Adrenal gland (tissue), 12 donors: ENCODE measurements around the gene PDXDC1. TPM values are rescaled to one million over a fixed set of nuclear protein-coding genes. Genes with fewer than 3 reads are reported as not detected.

Experiments used
- microRNA counts, 2 donors: library from miRNA; unstranded; fragments of <30 nt; microRNA quantifications; one replicate each; lab custom pipeline; 2016
- microRNA-seq, 3 donors: library from miRNA; unstranded; fragments of <30 nt; microRNA quantifications; one replicate each; pipeline ENCODE4, GENCODE V29; 2017 to 2020
- polyA plus RNA-seq, 3 donors: library from polyadenylated mRNA; stranded (reverse); fragments of 200-250 nt in 2 of 3; fragments of 350-450 nt in 1 of 3; fragmentation: Illumina TruSeq in 1 of 3; extraction: RNeasy Lipid Tissue Mini Kit (QIAGEN cat#74804) in 1 of 3; gene quantifications; one replicate each; pipeline ENCODE4 v1.2.3, GENCODE V29; 2013 to 2014
- small RNA-seq, 2 donors: library from RNA; depleted of rRNA; stranded (forward); fragments of <200 nt; gene quantifications; one replicate each; pipeline ENCODE3, GENCODE V24; 2016
- total RNA-seq, 9 donors: library from RNA; depleted of rRNA in 4 of 9; stranded (reverse); fragments of >200 nt in 4 of 9; fragments of 120-200 nt in 1 of 9; fragmentation: NEBNext Ultra II Directional in 1 of 9; extraction: Animal tissue kit (Norgen Biotek cat#: 25700) in 1 of 9; gene quantifications; one replicate each; pipeline versions ENCODE4 v1.1.0 to v1.2.4, GENCODE V29; 2013 to 2023
- donor health status: healthy with polysubstance abuse.
- donor health status: Bipolar disorder and iron deficiency.
- donor health status: DM: yes; HTN: yes; CAD: no.
- donor health status: DM: no; HTN: no; CAD: no.
- donor health status: DM: no; HTN: no; CAD: no.
- donor health status: DM: yes; HTN: yes; CAD: no.

Gene PDXDC1
- total and polyA plus RNA-seq, 12 donors, result 38.9 to 81.5 (median 68.2) TPM

MicroRNAs encoded within 50 kb of the gene (microRNA counts, 767-probe panel; counts per million panel counts)
- microRNA hsa-miR-1972 (lab: Ali Mortazavi, UCI), result 0 counts per million in 2 donors

Small RNAs within 50 kb of the gene (microRNA-seq; reads per million reads assigned to microRNA genes)
- gene MIR1972-1 (0 reads per million in 3 donors), gene MIR3180-4 (0 reads per million in 3 donors), gene MIR6511A1 (0 reads per million in 3 donors), gene MIR6511B2 (0 reads per million in 3 donors), gene MIR6770-1 (0 reads per million in 3 donors)

Small RNAs within 50 kb of the gene (small RNA-seq; reads per million reads assigned to genes)
- gene AC138932.4, result 0 reads per million in 2 donors
- 0 reads per million in 2 donors for gene MIR1972-1
- gene MIR3180-4, result 0 reads per million in 2 donors
- gene MIR6511A1, result 0 reads per million in 2 donors
- 0 reads per million in 2 donors for gene MIR6770-1
- gene RF00019, result 0 reads per million in 2 donors

Other genes with a start within 250 kb of the PDXDC1 start
- 1 to 10 TPM in 4 of 9 donors, under 1 TPM in 3, not detected in 2; 0.43 to 3.4 (median 1.7) TPM for gene NPIPA2, start 232.5 kb upstream of the PDXDC1 start, total RNA-seq
- 10 to 100 TPM in 1 of 3 donors, 1 to 10 TPM in 2; 2.5 to 20.8 (median 8.9) TPM for gene NPIPA2, start 232.5 kb upstream of the PDXDC1 start, polyA plus RNA-seq
- gene NOMO1, start 141.3 kb upstream of the PDXDC1 start, total RNA-seq, result 100 to 1,000 TPM in 1 of 9 donors, 10 to 100 TPM in 8; 32.8 to 103 (median 73.3) TPM
- 100 to 1,000 TPM in 1 of 3 donors, 10 to 100 TPM in 2; 19.1 to 131 (median 30.1) TPM for gene NOMO1, start 141.3 kb upstream of the PDXDC1 start, polyA plus RNA-seq
- 100 to 1,000 TPM in 1 of 9 donors, 10 to 100 TPM in 8; 23.9 to 114 (median 43.5) TPM for gene NPIPA1, start 37.6 kb upstream of the PDXDC1 start, total RNA-seq
- gene NPIPA1, start 37.6 kb upstream of the PDXDC1 start, polyA plus RNA-seq, result 100 to 1,000 TPM in 2 of 3 donors, 10 to 100 TPM in 1; 44.8 to 534 (median 260) TPM
- 10 to 100 TPM; 14.6 to 52.2 (median 25.4) TPM for gene NTAN1, start 81.0 kb downstream of the PDXDC1 start, total RNA-seq
- gene NTAN1, start 81.0 kb downstream of the PDXDC1 start, polyA plus RNA-seq, result 10 to 100 TPM; 29.2 to 49.0 (median 31.4) TPM
- 10 to 100 TPM; 15.0 to 42.3 (median 28.3) TPM for gene RRN3, start 119.2 kb downstream of the PDXDC1 start, total RNA-seq
- gene RRN3, start 119.2 kb downstream of the PDXDC1 start, polyA plus RNA-seq, result 10 to 100 TPM; 13.6 to 35.7 (median 15.8) TPM